ENCODE results near the gene SHB.
"Not testable (repeated sequence)": the region's sequence is repeated elsewhere in the genome, so short reads cannot be mapped to it uniquely, and the experiment has no call there.

SHB gene

GRCh38 chr9:37968228-37968701, 100.8 kb downstream of the SHB start:
- Mint-ChIP-seq H3K4me3 (no peak overlapping the region), H3K9me3 (no peaks in the 10 kb centered on the region), H3K36me3 (ENCODE audit: low read depth) (no peaks in the 10 kb centered on the region), H3K4me1 (ENCODE audit: low read depth) (no peaks in the 10 kb centered on the region), H3K27me3 (ENCODE audit: low read depth) (no peaks in the 10 kb centered on the region), H3K27ac (no peak overlapping the region)

- no peak overlapping the region for H3K27ac Mint-ChIP-seq
- no peaks in the 10 kb centered on the region for H3K9me3 Mint-ChIP-seq
- no peak overlapping the region for H3K4me3 Mint-ChIP-seq
- no peaks in the 10 kb centered on the region for H3K27me3 Mint-ChIP-seq (ENCODE audit: low read depth)
- no peaks in the 10 kb centered on the region for H3K4me1 Mint-ChIP-seq (ENCODE audit: low read depth)
- no peaks in the 10 kb centered on the region for H3K36me3 Mint-ChIP-seq (ENCODE audit: low read depth)
These were observed 101.3 kb downstream of the SHB start for GRCh38 chr9:37967761-37968080.

- no peaks in the 10 kb centered on the region for H3K27me3 Mint-ChIP-seq (ENCODE audit: low read depth)
- no peaks in the 10 kb centered on the region for H3K36me3 Mint-ChIP-seq (ENCODE audit: low read depth)
- no peaks in the 10 kb centered on the region for H3K4me1 Mint-ChIP-seq (ENCODE audit: low read depth)
These were observed 101.8 kb downstream of the SHB start for GRCh38 chr9:37967014-37967760.

GRCh38 chr9:37966412-37967013, 102.5 kb downstream of the SHB start:
- Mint-ChIP-seq H3K27me3 (ENCODE audit: low read depth) (no peaks in the 10 kb centered on the region), H3K36me3 (ENCODE audit: low read depth) (no peaks in the 10 kb centered on the region), H3K27ac (no peak overlapping the region), H3K9me3 (no peaks in the 10 kb centered on the region), H3K4me1 (ENCODE audit: low read depth) (no peaks in the 10 kb centered on the region), H3K4me3 (no peak overlapping the region)

More at GRCh38 chr9:37967014-37967760, 101.8 kb downstream of the SHB start:
- H3K4me3 Mint-ChIP-seq, result no peak overlapping the region
- no peak overlapping the region for H3K27ac Mint-ChIP-seq
- H3K9me3 Mint-ChIP-seq, result no peaks in the 10 kb centered on the region

GRCh38 chr9:37965676-37966345, 103.2 kb downstream of the SHB start:
- not testable (repeated sequence) for H3K4me3 Mint-ChIP-seq; H3K36me3 Mint-ChIP-seq (ENCODE audit: low read depth); H3K9me3 Mint-ChIP-seq; H3K4me1 Mint-ChIP-seq (ENCODE audit: low read depth); H3K27ac Mint-ChIP-seq; H3K27me3 Mint-ChIP-seq (ENCODE audit: low read depth)

- Mint-ChIP-seq H3K4me1 (ENCODE audit: low read depth) (no peaks in the 10 kb centered on the region), H3K36me3 (ENCODE audit: low read depth) (no peaks in the 10 kb centered on the region), H3K4me3 (no peak overlapping the region), H3K9me3 (no peaks in the 10 kb centered on the region), H3K27me3 (ENCODE audit: low read depth) (no peaks in the 10 kb centered on the region), H3K27ac (no peak overlapping the region)
These were observed 103.9 kb downstream of the SHB start for GRCh38 chr9:37965116-37965515.

GRCh38 chr9:37964740-37965081, 104.3 kb downstream of the SHB start:
- no peaks in the 10 kb centered on the region for H3K27me3 Mint-ChIP-seq (ENCODE audit: low read depth)
- no peaks in the 10 kb centered on the region for H3K4me1 Mint-ChIP-seq (ENCODE audit: low read depth)
- H3K36me3 Mint-ChIP-seq (ENCODE audit: low read depth), result no peaks in the 10 kb centered on the region
- H3K27ac Mint-ChIP-seq, result no peak overlapping the region
- no peak overlapping the region for H3K4me3 Mint-ChIP-seq
- H3K9me3 Mint-ChIP-seq, result no peaks in the 10 kb centered on the region

GRCh38 chr9:37963936-37964739, 104.9 kb downstream of the SHB start:
- H3K27ac Mint-ChIP-seq, result no peak overlapping the region

GRCh38 chr9:37961351-37961750, 107.7 kb downstream of the SHB start:
- no peaks in the 10 kb centered on the region for H3K4me1 Mint-ChIP-seq (ENCODE audit: low read depth)
- no peak overlapping the region for H3K27ac Mint-ChIP-seq
- no peaks in the 10 kb centered on the region for H3K27me3 Mint-ChIP-seq (ENCODE audit: low read depth)
- no peaks in the 10 kb centered on the region for H3K36me3 Mint-ChIP-seq (ENCODE audit: low read depth)
- H3K9me3 Mint-ChIP-seq, result no peaks in the 10 kb centered on the region
- no peak overlapping the region for H3K4me3 Mint-ChIP-seq

More at GRCh38 chr9:37963936-37964739, 104.9 kb downstream of the SHB start:
- Mint-ChIP-seq H3K4me1 (ENCODE audit: low read depth) (no peaks in the 10 kb centered on the region), H3K27me3 (ENCODE audit: low read depth) (no peaks in the 10 kb centered on the region), H3K4me3 (no peak overlapping the region), H3K9me3 (no peaks in the 10 kb centered on the region), H3K36me3 (ENCODE audit: low read depth) (no peaks in the 10 kb centered on the region)

- Mint-ChIP-seq H3K27me3 (ENCODE audit: low read depth) (no peaks in the 10 kb centered on the region), H3K4me3 (no peak overlapping the region), H3K4me1 (ENCODE audit: low read depth) (no peaks in the 10 kb centered on the region), H3K9me3 (no peaks in the 10 kb centered on the region), H3K36me3 (ENCODE audit: low read depth) (no peaks in the 10 kb centered on the region), H3K27ac (no peak overlapping the region)
These were observed 108.4 kb downstream of the SHB start for GRCh38 chr9:37960631-37961030.

- no peaks in the 10 kb centered on the region for H3K36me3 Mint-ChIP-seq (ENCODE audit: low read depth)
- H3K27me3 Mint-ChIP-seq (ENCODE audit: low read depth), result no peaks in the 10 kb centered on the region
- no peaks in the 10 kb centered on the region for H3K9me3 Mint-ChIP-seq
- H3K27ac Mint-ChIP-seq, result no peak overlapping the region
- H3K4me3 Mint-ChIP-seq, result no peak overlapping the region
- no peaks in the 10 kb centered on the region for H3K4me1 Mint-ChIP-seq (ENCODE audit: low read depth)
These were observed 109.1 kb downstream of the SHB start for GRCh38 chr9:37959976-37960375.

GRCh38 chr9:37958154-37958553, 110.9 kb downstream of the SHB start:
- no peak overlapping the region for H3K4me3 Mint-ChIP-seq
- no peaks in the 10 kb centered on the region for H3K36me3 Mint-ChIP-seq (ENCODE audit: low read depth)
- no peaks in the 10 kb centered on the region for H3K9me3 Mint-ChIP-seq
- no peak overlapping the region for H3K27ac Mint-ChIP-seq
- H3K27me3 Mint-ChIP-seq (ENCODE audit: low read depth), result no peaks in the 10 kb centered on the region
- peaks cover 15% of the 10 kb centered on the region for H3K4me1 Mint-ChIP-seq (ENCODE audit: low read depth)

- Mint-ChIP-seq H3K9me3 (no peaks in the 10 kb centered on the region), H3K4me1 (ENCODE audit: low read depth) (peaks cover 19% of the 10 kb centered on the region), H3K27ac (no peak overlapping the region)
These were observed 111.4 kb downstream of the SHB start for GRCh38 chr9:37957664-37957953.

GRCh38 chr9:37956904-37957663, 111.9 kb downstream of the SHB start:
- Mint-ChIP-seq H3K36me3 (ENCODE audit: low read depth) (no peaks in the 10 kb centered on the region), H3K4me3 (no peak overlapping the region), H3K4me1 (ENCODE audit: low read depth) (peaks cover 22% of the 10 kb centered on the region), H3K9me3 (no peaks in the 10 kb centered on the region), H3K27me3 (ENCODE audit: low read depth) (no peaks in the 10 kb centered on the region), H3K27ac (no peak overlapping the region)

More at GRCh38 chr9:37957664-37957953, 111.4 kb downstream of the SHB start:
- H3K4me3 Mint-ChIP-seq, result no peak overlapping the region
- no peaks in the 10 kb centered on the region for H3K36me3 Mint-ChIP-seq (ENCODE audit: low read depth)
- no peaks in the 10 kb centered on the region for H3K27me3 Mint-ChIP-seq (ENCODE audit: low read depth)
